Neural cell (in vitro differentiated cells): Measurements from ENCODE around the gene TTC1. TPM values are rescaled to one million over a fixed set of nuclear protein-coding genes. Genes with fewer than 3 reads are reported as not detected.
"Not testable (repeated sequence)": the region's sequence is repeated elsewhere in the genome, so short reads cannot be mapped to it uniquely, and the experiment has no call there.

Source experiments
- H2AFZ ChIP-seq: fragments of 200-600, 300-800 bp; sonication (generic), shearing (Covaris generic); 2 replicates; pipeline ENCODE4 v1.6.0; 2014; ENCODE audit warnings: low read depth, mild to moderate bottlenecking, antibody characterized with exemption, low read length, moderate library complexity
- H3F3A ChIP-seq: fragments of 200-600 bp; shearing (Covaris generic); 2 replicates; pipeline ENCODE4 v1.6.1; 2016; ENCODE audit warnings: mild to moderate bottlenecking, moderate library complexity, mixed read lengths, antibody characterized with exemption, low read length; ENCODE audit not compliant: insufficient read depth, poor library complexity, severe bottlenecking
- H3K27ac ChIP-seq: fragments of 200-600, 300-800 bp; sonication (generic), shearing (Covaris generic); 2 replicates; pipeline ENCODE4 v1.5.1; 2014; ENCODE audit warnings: mild to moderate bottlenecking, low read length, moderate library complexity
- H3K27me3 ChIP-seq: fragments of 300-800, 200-600 bp; sonication (generic), shearing (Covaris generic); 2 replicates; pipeline ENCODE4 v1.6.0; 2014; ENCODE audit warnings: mild to moderate bottlenecking, low read depth, low read length, moderate library complexity; ENCODE audit not compliant: insufficient read depth
- H3K36me3 ChIP-seq: fragments of 300-800, 200-600 bp; sonication (generic), shearing (Covaris generic); 2 replicates; pipeline ENCODE4 v1.5.1; 2014; ENCODE audit warnings: mild to moderate bottlenecking, antibody characterized with exemption, low read length, moderate library complexity; ENCODE audit not compliant: insufficient read depth
- H3K4me2 ChIP-seq: fragments of 300-800, 200-600 bp; sonication (generic), shearing (Covaris generic); 2 replicates; pipeline ENCODE4 v1.6.0; 2014; ENCODE audit warnings: mild to moderate bottlenecking, low read length
- H3K4me3 ChIP-seq: fragments of 300-800, 200-600 bp; sonication (generic), shearing (Covaris generic); 2 replicates; pipeline ENCODE4 v1.5.1; 2014; ENCODE audit warnings: mild to moderate bottlenecking, low read length, moderate library complexity
- H3K79me2 ChIP-seq: fragments of 200-600 bp; shearing (Covaris generic); replicated peaks from 2 replicates; pipeline ENCODE4 v1.6.0; 2014; ENCODE audit warnings: mild to moderate bottlenecking, low read length, moderate library complexity; ENCODE audit not compliant: insufficient read depth
- H3K9ac ChIP-seq: fragments of 300-800, 200-600 bp; sonication (generic), shearing (Covaris generic); 2 replicates; pipeline ENCODE4 v1.6.1; 2016; ENCODE audit warnings: mild to moderate bottlenecking, low read length, mixed read lengths
- H3K9me2 ChIP-seq: fragments of 200-600 bp; shearing (Covaris generic); 2 replicates; pipeline ENCODE4 v1.6.1; 2016; ENCODE audit warnings: mild to moderate bottlenecking, low read length, mixed read lengths; ENCODE audit not compliant: insufficient read depth
- H3K9me3 ChIP-seq: fragments of 200-600, 300-800 bp; sonication (generic), shearing (Covaris generic); 2 replicates; pipeline ENCODE4 v1.6.1; 2016; ENCODE audit warnings: mild to moderate bottlenecking, mixed run types, low read length, moderate library complexity, mixed read lengths
- H4K20me1 ChIP-seq: fragments of 200-600 bp; shearing (Covaris generic); 2 replicates; pipeline ENCODE4 v1.6.1; 2016; ENCODE audit warnings: mild to moderate bottlenecking, mixed run types; ENCODE audit not compliant: insufficient read depth
- EP300 ChIP-seq: fragments of 450-650 bp; conservative IDR thresholded peaks from 2 replicates; pipeline ENCODE4 v1.6.1; 2014; ENCODE audit warnings: antibody characterized with exemption, mild to moderate bottlenecking, moderate library complexity; ENCODE audit not compliant: poor library complexity, severe bottlenecking
- EZH2 ChIP-seq: fragments of 200-600, 300-800 bp; shearing (Covaris generic), sonication (generic); IDR thresholded peaks from 2 replicates; pipeline ENCODE4 v1.6.1; 2014; ENCODE audit warnings: antibody characterized with exemption, low read length, borderline replicate concordance, mild to moderate bottlenecking; ENCODE audit not compliant: insufficient read depth, poor library complexity, severe bottlenecking
- MXI1 ChIP-seq: fragments of 450-650 bp; conservative IDR thresholded peaks from 2 replicates; pipeline ENCODE4 v1.6.1; 2014; ENCODE audit warnings: antibody characterized with exemption, mild to moderate bottlenecking; ENCODE audit not compliant: poor library complexity, severe bottlenecking
- POLR2AphosphoS5 ChIP-seq: IDR thresholded peaks from 2 replicates; pipeline ENCODE4 v1.6.1; 2012
- RAD21 ChIP-seq: fragments of 450-650 bp; conservative IDR thresholded peaks from 2 replicates; pipeline ENCODE4 v1.6.1; 2014; ENCODE audit warnings: antibody characterized with exemption, mild to moderate bottlenecking, moderate library complexity
- SMC3 ChIP-seq: fragments of 450-650 bp; conservative IDR thresholded peaks from 2 replicates; pipeline ENCODE4 v1.6.1; 2014; ENCODE audit warnings: antibody characterized with exemption, mild to moderate bottlenecking, moderate library complexity; ENCODE audit not compliant: poor library complexity
- TAF1 ChIP-seq: IDR thresholded peaks from 2 replicates; pipeline ENCODE4 v1.6.1; 2012; ENCODE audit warnings: low read depth
- polyA plus RNA-seq: library from polyadenylated mRNA; depleted of rRNA; stranded (reverse); fragments of >200 nt; gene quantifications from 2 replicates; pipeline ENCODE4 v1.2.3, GENCODE V29; 2014
- TF ChIP-seq, protein P1 (sequence below): fragments of 450-650 bp; IDR thresholded peaks from 2 replicates; pipeline ENCODE4 v1.5.1; 2014; ENCODE audit warnings: antibody characterized with exemption, mild to moderate bottlenecking, moderate library complexity; ENCODE audit not compliant: poor library complexity, severe bottlenecking
- TF ChIP-seq, protein P2 (sequence below): IDR thresholded peaks from 2 replicates; pipeline ENCODE4 v1.6.1; 2012; ENCODE audit warnings: borderline replicate concordance

TTC1 gene
- polyA plus RNA-seq, 1 donor from 2014 or later, result 74.0 TPM

DNA sequence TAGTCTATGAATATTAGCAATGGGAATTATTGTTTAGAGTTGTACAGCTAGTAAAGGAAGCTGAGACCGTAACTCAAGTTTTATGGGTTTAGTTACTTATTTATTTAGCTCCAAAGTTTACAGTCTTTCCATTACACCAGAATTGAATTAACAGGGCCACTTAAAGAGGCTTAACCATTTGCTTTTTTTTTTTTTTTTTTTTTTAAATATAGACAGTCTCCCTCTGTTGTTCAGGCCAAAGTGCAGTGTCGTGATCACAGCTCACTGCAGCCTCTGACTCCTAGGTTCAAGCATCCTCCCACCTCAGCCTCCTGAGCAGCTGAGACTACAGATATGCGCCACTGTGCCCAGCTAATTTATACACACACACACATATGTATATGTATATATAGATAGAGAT is 1.4 kb upstream of the TTC1 start:
- H3K79me2 ChIP-seq, result peaks cover 34% of the 10 kb centered on the region
- H3K9me2 ChIP-seq, result no peaks in the 10 kb centered on the region
- no peak overlapping the region for H3K4me3 ChIP-seq
- H3F3A ChIP-seq, result no peaks in the 10 kb centered on the region
- H3K27me3 ChIP-seq, result no peaks in the 10 kb centered on the region
- H3K27ac ChIP-seq, result no peak overlapping the region
- no peak overlapping the region for H3K4me2 ChIP-seq
- H4K20me1 ChIP-seq, result no peaks in the 10 kb centered on the region
- no peak for TF ChIP-seq TAF1
- no peak for TF ChIP-seq SMC3
- TF ChIP-seq EP300, result no peak
- no peak for TF ChIP-seq POLR2AphosphoS5
- TF ChIP-seq RAD21, result no peak
- no peak for TF ChIP-seq MXI1
- TF ChIP-seq, protein P1, sequence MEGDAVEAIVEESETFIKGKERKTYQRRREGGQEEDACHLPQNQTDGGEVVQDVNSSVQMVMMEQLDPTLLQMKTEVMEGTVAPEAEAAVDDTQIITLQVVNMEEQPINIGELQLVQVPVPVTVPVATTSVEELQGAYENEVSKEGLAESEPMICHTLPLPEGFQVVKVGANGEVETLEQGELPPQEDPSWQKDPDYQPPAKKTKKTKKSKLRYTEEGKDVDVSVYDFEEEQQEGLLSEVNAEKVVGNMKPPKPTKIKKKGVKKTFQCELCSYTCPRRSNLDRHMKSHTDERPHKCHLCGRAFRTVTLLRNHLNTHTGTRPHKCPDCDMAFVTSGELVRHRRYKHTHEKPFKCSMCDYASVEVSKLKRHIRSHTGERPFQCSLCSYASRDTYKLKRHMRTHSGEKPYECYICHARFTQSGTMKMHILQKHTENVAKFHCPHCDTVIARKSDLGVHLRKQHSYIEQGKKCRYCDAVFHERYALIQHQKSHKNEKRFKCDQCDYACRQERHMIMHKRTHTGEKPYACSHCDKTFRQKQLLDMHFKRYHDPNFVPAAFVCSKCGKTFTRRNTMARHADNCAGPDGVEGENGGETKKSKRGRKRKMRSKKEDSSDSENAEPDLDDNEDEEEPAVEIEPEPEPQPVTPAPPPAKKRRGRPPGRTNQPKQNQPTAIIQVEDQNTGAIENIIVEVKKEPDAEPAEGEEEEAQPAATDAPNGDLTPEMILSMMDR, result no peak
- TF ChIP-seq, protein P2, sequence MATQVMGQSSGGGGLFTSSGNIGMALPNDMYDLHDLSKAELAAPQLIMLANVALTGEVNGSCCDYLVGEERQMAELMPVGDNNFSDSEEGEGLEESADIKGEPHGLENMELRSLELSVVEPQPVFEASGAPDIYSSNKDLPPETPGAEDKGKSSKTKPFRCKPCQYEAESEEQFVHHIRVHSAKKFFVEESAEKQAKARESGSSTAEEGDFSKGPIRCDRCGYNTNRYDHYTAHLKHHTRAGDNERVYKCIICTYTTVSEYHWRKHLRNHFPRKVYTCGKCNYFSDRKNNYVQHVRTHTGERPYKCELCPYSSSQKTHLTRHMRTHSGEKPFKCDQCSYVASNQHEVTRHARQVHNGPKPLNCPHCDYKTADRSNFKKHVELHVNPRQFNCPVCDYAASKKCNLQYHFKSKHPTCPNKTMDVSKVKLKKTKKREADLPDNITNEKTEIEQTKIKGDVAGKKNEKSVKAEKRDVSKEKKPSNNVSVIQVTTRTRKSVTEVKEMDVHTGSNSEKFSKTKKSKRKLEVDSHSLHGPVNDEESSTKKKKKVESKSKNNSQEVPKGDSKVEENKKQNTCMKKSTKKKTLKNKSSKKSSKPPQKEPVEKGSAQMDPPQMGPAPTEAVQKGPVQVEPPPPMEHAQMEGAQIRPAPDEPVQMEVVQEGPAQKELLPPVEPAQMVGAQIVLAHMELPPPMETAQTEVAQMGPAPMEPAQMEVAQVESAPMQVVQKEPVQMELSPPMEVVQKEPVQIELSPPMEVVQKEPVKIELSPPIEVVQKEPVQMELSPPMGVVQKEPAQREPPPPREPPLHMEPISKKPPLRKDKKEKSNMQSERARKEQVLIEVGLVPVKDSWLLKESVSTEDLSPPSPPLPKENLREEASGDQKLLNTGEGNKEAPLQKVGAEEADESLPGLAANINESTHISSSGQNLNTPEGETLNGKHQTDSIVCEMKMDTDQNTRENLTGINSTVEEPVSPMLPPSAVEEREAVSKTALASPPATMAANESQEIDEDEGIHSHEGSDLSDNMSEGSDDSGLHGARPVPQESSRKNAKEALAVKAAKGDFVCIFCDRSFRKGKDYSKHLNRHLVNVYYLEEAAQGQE, result no peak
- no peak for TF ChIP-seq EZH2
- no peak overlapping the region for H2AFZ ChIP-seq
- H3K9ac ChIP-seq, result no peak overlapping the region
- H3K9me3 ChIP-seq, result no peaks in the 10 kb centered on the region
- no peaks in the 10 kb centered on the region for H3K36me3 ChIP-seq

- not testable (repeated sequence) for H3K9me3 ChIP-seq, H3K4me3 ChIP-seq, H3F3A ChIP-seq, H4K20me1 ChIP-seq, H3K9me2 ChIP-seq, H3K36me3 ChIP-seq, H3K27ac ChIP-seq, H3K4me2 ChIP-seq, H3K9ac ChIP-seq, H3K27me3 ChIP-seq
- Histone ChIP-seq H3K79me2 (peaks cover 34% of the 10 kb centered on the region), H2AFZ (peak overlapping the region; percentile 23)
Observed at GRCh38 chr5:160008529-160008876, 436 bp upstream of the TTC1 start.

GRCh38 chr5:160009591-160009989 is 651 bp downstream of the TTC1 start:
- TF ChIP-seq, protein P1, result no peak
- no peak for TF ChIP-seq RAD21
- no peak for TF ChIP-seq EZH2
- no peak for TF ChIP-seq TAF1
- TF ChIP-seq, protein P2, result no peak
- TF ChIP-seq MXI1, result no peak
- no peak for TF ChIP-seq SMC3
- no peak for TF ChIP-seq EP300
- TF ChIP-seq POLR2AphosphoS5, result no peak
- Histone ChIP-seq H3K4me3 (peak overlapping the region; percentile 89), H3K9ac (peak overlapping the region; percentile 89), H3K27me3 (no peaks in the 10 kb centered on the region), H3K36me3 (no peaks in the 10 kb centered on the region), H2AFZ (peak overlapping the region; percentile 90), H4K20me1 (no peaks in the 10 kb centered on the region), H3K79me2 (peaks cover 36% of the 10 kb centered on the region), H3K9me3 (no peaks in the 10 kb centered on the region), H3K27ac (peak overlapping the region; percentile 87), H3K4me2 (peak overlapping the region; percentile 79), H3F3A (no peaks in the 10 kb centered on the region), H3K9me2 (no peaks in the 10 kb centered on the region)
